ENCODE results near the gene BLTP2. TPM values are rescaled to one million over a fixed set of nuclear protein-coding genes. Genes with fewer than 3 reads are reported as not detected.
A peak's percentile ranks its signal among the peaks of the same experiment; 100 is the strongest.

The BLTP2 gene
- total RNA-seq, 4 donors from 2014 or later: 71.6 to 93.4 (median 81.0) TPM

GRCh38 chr17:28686296-28686695 is 41.3 kb upstream of the BLTP2 start:
- Histone ChIP-seq H3K4me3 (no peak overlapping the region), H3K27me3 (no peaks in the 10 kb centered on the region), H3K27ac (no peak overlapping the region), H3K9me3 (no peaks in the 10 kb centered on the region), H3K4me1 (no peaks in the 10 kb centered on the region), H3K36me3 (peaks cover 29 to 100% of the 10 kb centered on the region in 2 donors)
- in situ Hi-C loops (cut with MboI; ENCODE audit: low sequenced_read_pairs in 4 of 4) (no loop called here), intact Hi-C loops (cut with DNase I; ENCODE audit: low total_unique reads) (no loop called here)
- DNase-seq (no peak), ATAC-seq (no peak)
- TF ChIP-seq POLR2A (IDR thresholded peaks at IDR 0.05) (no peak), CTCF (IDR thresholded peaks at IDR 0.05 in 4 of 5, conservative IDR thresholded peaks at IDR 0.05 in 1 of 5) (no peak)

GRCh38 chr17:28685366-28685765 is 40.4 kb upstream of the BLTP2 start:
- no peaks in the 10 kb centered on the region for H3K27me3 ChIP-seq
- peak overlapping the region in 1 of 4 donors; percentile 55 for H3K27ac ChIP-seq
- no peak overlapping the region for H3K4me3 ChIP-seq
- H3K4me1 ChIP-seq: no peaks in the 10 kb centered on the region
- in situ Hi-C loops (cut with MboI; ENCODE audit: low sequenced_read_pairs in 4 of 4) (no loop called here), intact Hi-C loops (cut with DNase I; ENCODE audit: low total_unique reads) (no loop called here)
- H3K36me3 ChIP-seq: peaks cover 29 to 100% of the 10 kb centered on the region in 2 donors
- ATAC-seq (no peak), DNase-seq (no peak)
- H3K9me3 ChIP-seq: no peaks in the 10 kb centered on the region
- TF ChIP-seq POLR2A (IDR thresholded peaks at IDR 0.05) (no peak), CTCF (IDR thresholded peaks at IDR 0.05 in 4 of 5, conservative IDR thresholded peaks at IDR 0.05 in 1 of 5) (no peak)

GRCh38 chr17:28684963-28685362 is 40.0 kb upstream of the BLTP2 start:
- in situ Hi-C loops (cut with MboI; ENCODE audit: low sequenced_read_pairs in 4 of 4): no loop called here
- no peak overlapping the region for H3K4me3 ChIP-seq
- H3K27ac ChIP-seq: peak overlapping the region in 1 of 4 donors; percentile 55
- intact Hi-C loops (cut with DNase I; ENCODE audit: low total_unique reads): no loop called here
- peak; percentile 94 to 97 for ATAC-seq
- peaks cover 25 to 100% of the 10 kb centered on the region in 2 donors for H3K36me3 ChIP-seq
- H3K4me1 ChIP-seq: no peaks in the 10 kb centered on the region
- peak; percentile 65 to 67 for DNase-seq
- no peaks in the 10 kb centered on the region for H3K27me3 ChIP-seq
- H3K9me3 ChIP-seq: no peaks in the 10 kb centered on the region
- TF ChIP-seq POLR2A (IDR thresholded peaks at IDR 0.05): no peak
- peak in 2 of 5 experiments; percentile 15 to 19 for TF ChIP-seq CTCF (IDR thresholded peaks at IDR 0.05 in 4 of 5, conservative IDR thresholded peaks at IDR 0.05 in 1 of 5)

GRCh38 chr17:28682655-28683054 is 37.7 kb upstream of the BLTP2 start:
- Histone ChIP-seq H3K4me1 (no peaks in the 10 kb centered on the region), H3K4me3 (no peak overlapping the region), H3K36me3 (peaks cover 22 to 100% of the 10 kb centered on the region in 2 donors), H3K27ac (no peak overlapping the region), H3K27me3 (no peaks in the 10 kb centered on the region), H3K9me3 (no peaks in the 10 kb centered on the region)
- intact Hi-C loops (cut with DNase I; ENCODE audit: low total_unique reads): no loop called here
- no peak for TF ChIP-seq POLR2A (IDR thresholded peaks at IDR 0.05)
- TF ChIP-seq CTCF (IDR thresholded peaks at IDR 0.05 in 4 of 5, conservative IDR thresholded peaks at IDR 0.05 in 1 of 5): no peak
- ATAC-seq (no peak), DNase-seq (no peak)
- in situ Hi-C loops (cut with MboI; ENCODE audit: low sequenced_read_pairs in 4 of 4): no loop called here

- no peak for DNase-seq
- intact Hi-C loops (cut with DNase I; ENCODE audit: low total_unique reads): no loop called here
- Histone ChIP-seq H3K4me1 (no peaks in the 10 kb centered on the region), H3K27me3 (no peaks in the 10 kb centered on the region), H3K27ac (no peak overlapping the region), H3K36me3 (peaks cover 12 to 100% of the 10 kb centered on the region in 2 donors), H3K4me3 (no peak overlapping the region), H3K9me3 (no peaks in the 10 kb centered on the region)
- in situ Hi-C loops (cut with MboI; ENCODE audit: low sequenced_read_pairs in 4 of 4): no loop called here
- TF ChIP-seq POLR2A (IDR thresholded peaks at IDR 0.05): no peak
- no peak for TF ChIP-seq CTCF (IDR thresholded peaks at IDR 0.05 in 4 of 5, conservative IDR thresholded peaks at IDR 0.05 in 1 of 5)
- ATAC-seq: no peak
These were observed 31.0 kb upstream of the BLTP2 start for GRCh38 chr17:28675980-28676379.

Data from gastrocnemius medialis (tissue), 4 donors.